GM04503 (cell line): ENCODE measurements around the gene SLC25A13.

ENCODE experiments used
- DNase-seq: peaks from one replicate; pipeline ENCODE4 v3.0.0-alpha.2; 2012; ENCODE audit warnings: low read depth

The SLC25A13 gene

DNA sequence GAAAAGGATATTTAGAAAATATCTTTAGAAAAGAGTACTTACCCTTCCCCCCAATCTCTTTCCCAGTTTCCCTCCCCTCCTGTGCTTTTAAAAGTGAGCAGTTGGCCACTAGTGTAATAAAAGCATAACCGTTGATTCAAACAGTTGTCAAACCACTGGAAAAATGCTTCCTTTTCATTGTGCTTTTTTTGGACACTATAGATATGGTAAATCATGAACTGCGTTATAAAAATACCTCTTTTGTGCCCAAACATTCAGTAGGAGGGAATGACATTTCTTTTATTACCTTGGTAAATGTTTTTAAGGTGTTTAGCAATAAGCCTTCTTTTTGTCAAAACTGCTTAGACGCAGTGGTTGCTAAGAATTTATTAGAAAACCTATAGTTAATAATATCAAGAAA is 232.4 kb downstream of the SLC25A13 start:
- DNase-seq = no peak

GRCh38 chr7:96088579-96088978 is 233.3 kb downstream of the SLC25A13 start:
- no peak for DNase-seq

GRCh38 chr7:96085953-96086352 is 235.9 kb downstream of the SLC25A13 start:
- DNase-seq = no peak

GRCh38 chr7:96084881-96085553 is 236.9 kb downstream of the SLC25A13 start:
- no peak for DNase-seq

DNA sequence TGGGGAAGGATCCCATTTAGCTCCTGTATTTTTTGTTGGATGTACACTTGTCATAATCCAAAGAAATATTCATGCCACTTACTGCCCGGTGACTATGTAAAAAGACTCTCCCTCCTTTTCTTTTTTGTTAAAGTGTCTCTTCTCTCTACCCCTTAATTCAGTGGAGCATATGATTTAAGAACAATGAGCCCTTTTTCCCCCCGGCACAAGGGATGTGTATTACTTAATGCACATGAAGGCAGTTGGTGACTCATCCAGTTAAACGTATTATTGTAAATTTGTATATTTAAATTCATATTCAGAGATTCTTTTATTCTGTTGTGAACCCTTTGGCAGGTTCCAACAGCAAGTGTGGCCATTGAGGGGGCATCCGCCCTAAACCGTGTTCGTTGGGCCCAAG is 241.9 kb downstream of the SLC25A13 start:
- DNase-seq = no peak

- DNase-seq = no peak
Measured at GRCh38 chr7:96076350-96076707, 245.6 kb downstream of the SLC25A13 start.

- DNase-seq = no peak
Measured at GRCh38 chr7:96075510-96076349, 246.2 kb downstream of the SLC25A13 start.

DNA sequence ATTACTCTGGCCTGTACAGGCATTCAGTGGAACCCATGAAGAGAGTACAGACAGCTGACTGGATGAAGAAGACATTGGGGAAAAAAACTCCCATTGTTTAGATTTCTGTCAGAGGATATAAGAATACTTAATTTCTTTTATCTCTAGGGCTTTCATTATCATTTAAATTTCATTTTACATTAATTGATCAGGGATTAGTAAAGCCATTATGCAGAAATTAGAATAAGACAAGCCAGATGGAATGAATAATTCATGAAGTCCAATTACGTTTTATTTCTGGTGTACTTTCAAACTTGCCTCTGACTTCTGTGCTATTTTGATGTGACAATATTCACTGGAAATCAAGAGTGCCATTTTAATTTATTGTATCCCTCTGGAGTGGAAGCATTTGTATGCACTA is 247.0 kb downstream of the SLC25A13 start:
- DNase-seq = no peak
